Ecto neural progenitor cell (in vitro differentiated cells): Measurements from ENCODE around the gene PANX1.

Experiments
- DNase-seq: peaks from one replicate; pipeline ENCODE4 v3.0.0-alpha.2; 2018; ENCODE audit warnings: low spot score

The PANX1 gene

GRCh38 chr11:94185416-94186084 lies 56.9 kb downstream of the PANX1 start:
- DNase-seq, result no peak

- DNase-seq, result no peak
These were observed 57.9 kb downstream of the PANX1 start for GRCh38 chr11:94186342-94187203.

GRCh38 chr11:94193288-94193687 lies 64.6 kb downstream of the PANX1 start:
- no peak for DNase-seq

- DNase-seq, result no peak
These were observed 66.1 kb downstream of the PANX1 start for GRCh38 chr11:94194712-94195111.

DNA sequence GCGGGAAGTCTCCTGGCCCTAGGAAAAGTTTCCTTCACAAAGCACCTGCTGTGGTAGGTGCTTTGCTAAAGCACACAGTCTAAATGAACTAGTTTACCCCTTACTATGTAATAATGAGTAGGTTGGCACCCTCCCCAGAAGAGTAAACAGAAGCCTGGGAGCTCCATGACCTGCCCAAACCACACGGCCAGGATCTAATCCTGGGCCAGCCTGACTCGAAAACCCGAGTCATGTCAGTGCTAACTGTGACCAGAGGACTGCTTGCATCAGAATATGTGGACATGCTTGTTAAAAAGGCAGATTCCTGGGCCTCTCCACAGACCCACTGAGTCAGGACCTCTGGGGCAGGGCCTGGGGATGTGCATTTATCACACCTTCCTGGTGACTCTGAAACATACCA lies 67.7 kb downstream of the PANX1 start:
- no peak for DNase-seq

DNA sequence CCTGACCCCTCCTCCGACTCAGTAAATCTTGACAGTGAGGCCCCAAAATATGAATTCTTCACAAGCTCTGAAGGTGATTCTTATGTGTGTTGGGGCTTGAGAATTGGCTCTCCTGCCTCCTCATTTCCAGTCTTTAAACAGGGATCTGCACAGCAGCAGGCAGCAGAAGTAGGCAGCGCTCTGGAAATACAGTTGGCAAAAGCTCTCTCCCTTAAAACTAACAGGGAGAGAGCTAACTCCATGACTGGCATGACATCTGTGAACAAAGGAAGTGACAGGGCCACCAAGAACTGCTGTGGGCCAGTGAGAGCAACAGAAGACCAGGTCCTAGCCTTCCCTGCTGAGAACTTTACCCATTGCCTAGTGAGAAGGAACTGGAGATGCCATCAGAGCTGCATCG lies 70.1 kb downstream of the PANX1 start:
- no peak for DNase-seq

DNA sequence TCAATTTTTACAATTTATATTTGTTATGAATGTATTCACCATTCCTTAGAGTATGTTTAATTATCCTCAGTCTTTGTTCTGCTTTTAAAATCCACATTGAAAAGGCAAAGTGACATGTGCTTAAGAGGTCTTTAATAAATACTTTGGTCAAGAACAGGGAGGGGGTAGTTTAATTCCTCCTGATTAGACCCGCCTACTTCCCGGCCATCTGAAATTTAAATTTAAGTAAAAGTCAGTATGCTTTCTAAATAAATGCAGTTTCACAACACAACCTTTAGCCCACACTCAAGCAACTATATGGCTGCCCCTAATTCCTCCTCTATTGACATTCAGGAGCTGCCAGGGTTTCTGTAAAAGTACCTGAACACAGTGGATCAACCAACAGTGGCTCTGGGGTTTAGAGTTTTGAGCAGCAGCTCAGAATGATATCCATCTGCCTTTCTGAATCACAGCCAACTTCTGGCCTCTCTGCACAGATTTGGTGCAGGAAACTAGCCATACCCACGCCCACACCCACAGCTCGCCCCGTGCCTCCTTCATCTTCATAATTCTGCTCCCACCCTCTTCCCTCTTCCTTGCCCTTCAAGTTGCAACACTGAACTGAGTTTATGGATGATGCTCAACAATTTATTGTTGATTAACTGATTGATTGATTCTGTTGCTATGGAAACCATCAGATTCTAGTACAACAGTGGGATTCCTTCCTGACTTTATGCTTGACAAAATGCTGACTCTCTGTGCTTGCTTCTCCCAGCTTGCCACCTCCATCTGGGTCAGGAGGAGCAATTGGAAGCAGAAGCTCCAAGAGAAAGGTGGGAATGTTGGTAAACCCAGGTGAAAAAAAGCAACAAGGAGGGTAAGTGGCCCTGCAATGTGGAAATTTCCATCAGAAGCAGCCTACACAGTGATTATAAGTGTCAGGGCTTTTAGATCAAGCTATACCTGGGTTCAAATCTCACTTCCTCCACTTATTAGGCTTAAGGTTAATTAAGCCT lies 70.8 kb downstream of the PANX1 start:
- no peak for DNase-seq

DNA sequence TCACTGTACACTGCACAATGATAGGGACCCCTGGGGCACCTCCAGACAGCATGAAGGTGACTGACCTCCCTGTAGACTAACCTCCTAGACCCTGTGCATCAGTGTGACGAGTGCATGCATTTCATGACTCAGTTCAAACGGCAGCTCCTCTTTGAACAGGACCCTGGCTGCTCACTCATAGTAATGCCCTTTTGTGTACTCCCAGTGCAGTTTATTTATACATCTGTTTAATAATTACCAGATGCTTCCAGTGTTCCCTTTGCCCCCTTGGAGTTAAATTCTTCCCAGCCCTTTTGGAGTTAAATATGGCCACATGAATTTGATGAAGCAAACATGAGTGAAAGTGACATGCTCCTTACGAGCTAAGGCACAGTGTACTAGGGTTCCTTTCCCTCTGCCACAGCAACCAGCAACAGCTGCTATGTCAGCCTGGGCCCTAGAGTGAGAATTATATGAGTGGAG lies 72.4 kb downstream of the PANX1 start:
- DNase-seq, result no peak

DNA sequence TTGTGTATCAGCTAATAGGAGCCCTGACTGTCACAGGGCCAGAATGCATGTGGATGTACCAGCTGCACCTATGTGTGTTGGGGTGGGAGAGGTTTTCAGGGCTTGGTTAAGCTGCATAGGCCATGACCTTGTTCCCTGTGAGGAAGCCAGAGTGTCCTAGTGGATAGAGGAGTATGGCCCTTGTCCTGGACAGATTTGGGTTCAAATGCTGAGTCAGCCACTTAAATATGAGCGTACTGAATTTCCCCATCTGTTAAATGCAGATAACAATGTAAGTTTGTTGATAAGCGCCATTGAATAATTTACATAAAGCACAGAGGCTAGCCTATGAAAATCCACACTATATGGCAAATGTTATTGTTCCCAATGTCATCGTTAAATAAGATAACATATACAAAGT lies 74.4 kb downstream of the PANX1 start:
- no peak for DNase-seq

GRCh38 chr11:94211261-94211830 lies 82.7 kb downstream of the PANX1 start:
- DNase-seq, result no peak

DNA sequence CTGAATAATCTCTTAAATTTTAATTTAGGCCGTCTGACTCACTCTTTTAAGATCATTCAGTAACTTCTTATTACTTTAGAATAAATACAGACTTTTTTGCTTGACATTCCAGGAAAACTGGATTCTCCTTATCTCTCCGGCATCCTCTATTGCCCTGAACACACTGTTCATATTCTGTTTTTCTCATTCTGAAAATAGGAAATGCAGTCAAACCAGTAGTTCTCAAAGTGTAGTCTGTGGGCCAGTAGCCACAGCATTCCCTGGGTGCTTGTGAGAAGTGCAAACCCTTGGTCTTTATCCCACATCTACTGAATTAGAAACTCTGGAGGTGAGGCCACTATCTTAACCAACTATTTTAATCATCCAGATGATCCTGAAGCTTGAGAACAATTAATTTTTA lies 84.3 kb downstream of the PANX1 start:
- DNase-seq, result no peak

- no peak for DNase-seq
These were observed 89.1 kb downstream of the PANX1 start for GRCh38 chr11:94217705-94218104.

- DNase-seq, result no peak
These were observed 89.7 kb downstream of the PANX1 start for GRCh38 chr11:94218372-94218771.

GRCh38 chr11:94219771-94220170 lies 91.1 kb downstream of the PANX1 start:
- no peak for DNase-seq

- DNase-seq, result no peak
These were observed 95.4 kb downstream of the PANX1 start for GRCh38 chr11:94224078-94224477.
